H1 (cell line): Measurements from ENCODE around the gene POU2AF3. TPM values are rescaled to one million over a fixed set of nuclear protein-coding genes. Genes with fewer than 3 reads are reported as not detected.

Experiments used
- CTCF ChIA-PET: fragments of 300-600 bp; sonication (Branson Sonifier 250); formaldehyde crosslinking; loops from one replicate; lab custom pipeline; 2021; ENCODE audit not compliant: partially characterized antibody; lab: Charles Lee
- POLR2A ChIA-PET: fragments of 300-600 bp; sonication (Branson Sonifier 250); formaldehyde crosslinking; loops from one replicate; lab custom pipeline; 2021; ENCODE audit warnings: inconsistent platforms; ENCODE audit not compliant: partially characterized antibody; lab: Charles Lee
- DNase-seq, 2 experiments: peaks; one replicate each; pipeline versions ENCODE4 v3.0.0 to v3.0.0-alpha.2; 2010 to 2022; ENCODE audit warnings: low spot score in 2 of 2, low read depth in 1 of 2, mixed read lengths in 1 of 2
- FAIRE-seq: peaks from 2 replicates; lab custom pipeline; 2011; peaks lifted over from hg19 to GRCh38; lab: Jason Lieb, UNC
- H2AFZ ChIP-seq: 2 replicates; pipeline ENCODE4 v1.8.1; 2012; ENCODE audit warnings: low read length, inconsistent platforms
- H2AK5ac ChIP-seq: 2 replicates; pipeline ENCODE4 v1.6.1; 2013; ENCODE audit warnings: low read depth, low read length
- H2BK120ac ChIP-seq: replicated peaks from 2 replicates; pipeline ENCODE3; 2013; ENCODE audit warnings: low read depth, low read length, inconsistent platforms
- H2BK12ac ChIP-seq: 2 replicates; pipeline ENCODE4 v1.6.1; 2013; ENCODE audit warnings: low read depth, low read length
- H2BK15ac ChIP-seq: 2 replicates; pipeline ENCODE4 v1.6.1; 2013; ENCODE audit warnings: low read length
- H2BK20ac ChIP-seq: 2 replicates; pipeline ENCODE4 v1.6.1; 2013; ENCODE audit warnings: low read length
- H2BK5ac ChIP-seq: 2 replicates; pipeline ENCODE4 v1.6.1; 2013; ENCODE audit warnings: low read depth, low read length
- H3K14ac ChIP-seq: 2 replicates; pipeline ENCODE4 v1.6.1; 2013; ENCODE audit warnings: inconsistent platforms; ENCODE audit not compliant: insufficient read length
- H3K18ac ChIP-seq: 2 replicates; pipeline ENCODE4 v1.6.1; 2013; ENCODE audit warnings: low read length; ENCODE audit errors: extremely low read depth
- H3K23ac ChIP-seq: 2 replicates; pipeline ENCODE4 v1.6.1; 2013; ENCODE audit warnings: inconsistent platforms; ENCODE audit not compliant: insufficient read length
- H3K23me2 ChIP-seq: 2 replicates; pipeline ENCODE4 v1.6.1; 2013; ENCODE audit warnings: low read depth, low read length
- H3K27ac ChIP-seq: 2 replicates; pipeline ENCODE4 v1.6.1; 2011; ENCODE audit warnings: low read depth, low read length, inconsistent platforms
- H3K27me3 ChIP-seq, 4 experiments: replicated peaks in 1 of 4; 1 replicate in 1 of 4; 2 replicates in 3 of 4; pipeline versions ENCODE4 v1.6.1 to v1.8.1; 2011 to 2013; ENCODE audit warnings: low read length in 3 of 4, mild to moderate bottlenecking in 3 of 4, inconsistent platforms in 2 of 4, mixed read lengths in 2 of 4, moderate library complexity in 1 of 4; ENCODE audit not compliant: control insufficient read depth in 3 of 4, insufficient read depth in 3 of 4; ENCODE audit errors: extremely low read depth in 1 of 4
- H3K36me3 ChIP-seq, 4 experiments: 2 replicates each; pipeline versions ENCODE4 v1.6.1 to v1.8.1; 2011 to 2013; ENCODE audit warnings: mild to moderate bottlenecking in 4 of 4, low read length in 3 of 4, moderate library complexity in 2 of 4, control low read depth in 1 of 4, inconsistent platforms in 1 of 4; ENCODE audit not compliant: insufficient read depth in 4 of 4, control insufficient read depth in 2 of 4
- H3K4ac ChIP-seq: replicated peaks from 2 replicates; pipeline ENCODE3; 2013; ENCODE audit warnings: low read length, low read depth, mixed read lengths, inconsistent platforms; ENCODE audit not compliant: insufficient read length
- H3K4me1 ChIP-seq, 4 experiments: replicated peaks in 1 of 4; 1 replicate in 1 of 4; 2 replicates in 3 of 4; pipeline versions ENCODE4 v1.6.1 to v1.8.1; 2011 to 2013; ENCODE audit warnings: low read length in 3 of 4, inconsistent platforms in 2 of 4, mixed read lengths in 1 of 4; ENCODE audit not compliant: insufficient read depth in 4 of 4, control insufficient read depth in 3 of 4
- H3K4me2 ChIP-seq, 2 experiments: 2 replicates each; pipeline versions ENCODE4 v1.6.1 to v1.8.1; 2011 to 2013; ENCODE audit warnings: low read depth in 2 of 2, low read length in 2 of 2, control low read depth in 1 of 2, inconsistent platforms in 1 of 2, mild to moderate bottlenecking in 1 of 2; ENCODE audit not compliant: insufficient read depth in 1 of 2
- H3K4me3 ChIP-seq, 4 experiments: fragments of 200-600, 300-600 bp in 1 of 4; sonication (generic), shearing (Covaris generic), sonication (Bioruptor Twin) in 1 of 4; 2 replicates each; pipeline versions ENCODE4 v1.5.1 to v1.8.1; 2011 to 2016; ENCODE audit warnings: low read length in 4 of 4, low read depth in 3 of 4, control low read depth in 2 of 4, inconsistent platforms in 2 of 4, mild to moderate bottlenecking in 2 of 4, mixed read lengths in 1 of 4, moderate library complexity in 1 of 4; ENCODE audit not compliant: insufficient read depth in 2 of 4; ENCODE audit errors: extremely low read depth in 1 of 4
- H3K56ac ChIP-seq: replicated peaks from 2 replicates; pipeline ENCODE3; 2013; ENCODE audit warnings: low read depth, mild to moderate bottlenecking, mixed read lengths, low read length, inconsistent platforms; ENCODE audit not compliant: insufficient read length
- H3K79me1 ChIP-seq: 2 replicates; pipeline ENCODE4 v1.6.1; 2013; ENCODE audit warnings: low read depth, low read length, control low read depth
- H3K79me2 ChIP-seq, 2 experiments: 2 replicates each; pipeline versions ENCODE4 v1.6.1 to v1.8.1; 2012 to 2013; ENCODE audit warnings: low read length in 2 of 2, mild to moderate bottlenecking in 2 of 2, inconsistent platforms in 1 of 2; ENCODE audit not compliant: insufficient read depth in 2 of 2, control insufficient read depth in 1 of 2
- H3K9ac ChIP-seq, 4 experiments: replicated peaks in 1 of 4; 1 replicate in 1 of 4; 2 replicates in 3 of 4; pipeline versions ENCODE4 v1.6.1 to v1.8.1; 2011 to 2013; ENCODE audit warnings: low read depth in 3 of 4, low read length in 3 of 4, control low read depth in 2 of 4, mild to moderate bottlenecking in 2 of 4, moderate library complexity in 2 of 4, inconsistent platforms in 1 of 4; ENCODE audit errors: extremely low read depth in 1 of 4
- H3K9me3 ChIP-seq, 2 experiments: 2 replicates each; pipeline versions ENCODE4 v1.6.1 to v1.8.1; 2012 to 2013; ENCODE audit warnings: mild to moderate bottlenecking in 2 of 2, moderate library complexity in 2 of 2, control low read depth in 1 of 2, inconsistent platforms in 1 of 2, low read depth in 1 of 2, low read length in 1 of 2, mixed read lengths in 1 of 2; ENCODE audit not compliant: insufficient read depth in 2 of 2
- H4K20me1 ChIP-seq, 2 experiments: replicated peaks in 1 of 2; 2 replicates each; pipeline versions ENCODE3 to v1.8.1; 2011 to 2013; ENCODE audit warnings: inconsistent platforms in 2 of 2, low read length in 2 of 2, mild to moderate bottlenecking in 1 of 2; ENCODE audit not compliant: insufficient read depth in 2 of 2, control insufficient read depth in 1 of 2
- H4K5ac ChIP-seq: 2 replicates; pipeline ENCODE4 v1.6.1; 2013; ENCODE audit warnings: low read length, low read depth, mixed read lengths, inconsistent platforms; ENCODE audit not compliant: insufficient read length
- H4K8ac ChIP-seq: 2 replicates; pipeline ENCODE4 v1.8.0; 2013; ENCODE audit warnings: mild to moderate bottlenecking, moderate library complexity, low read length, inconsistent platforms; ENCODE audit not compliant: insufficient read depth; ENCODE audit errors: extremely low read depth
- H4K91ac ChIP-seq: replicated peaks from 2 replicates; pipeline ENCODE3; 2013; ENCODE audit warnings: low read length, mixed read lengths, inconsistent platforms; ENCODE audit not compliant: insufficient read length
- BACH1 ChIP-seq: IDR thresholded peaks from 2 replicates; pipeline ENCODE4 v1.6.1; 2012; ENCODE audit warnings: low read length, improper control_type of control experiment
- CBX5 ChIP-seq: fragments of 300-800, 300-1000 bp; sonication (generic); IDR thresholded peaks from 2 replicates; pipeline ENCODE4 v1.7.1; 2016; ENCODE audit warnings: antibody characterized with exemption, low read length, low read depth
- CEBPB ChIP-seq: IDR thresholded peaks from 2 replicates; pipeline ENCODE4 v1.6.1; 2012; ENCODE audit warnings: low read depth, low read length
- GTF2F1 ChIP-seq: IDR thresholded peaks from 2 replicates; pipeline ENCODE4 v1.6.1; 2012; ENCODE audit warnings: low read depth, low read length, improper control_type of control experiment, borderline replicate concordance
- RFX5 ChIP-seq: IDR thresholded peaks from 2 replicates; pipeline ENCODE4 v1.6.1; 2011; ENCODE audit warnings: low read depth, low read length, improper control_type of control experiment, borderline replicate concordance
- SIN3A ChIP-seq, 2 experiments: IDR thresholded peaks in 1 of 2; conservative IDR thresholded peaks in 1 of 2; 2 replicates each; pipeline ENCODE4 v1.6.1; 2011 to 2012; ENCODE audit warnings: low read length in 2 of 2, improper control_type of control experiment in 1 of 2, low read depth in 1 of 2, mild to moderate bottlenecking in 1 of 2
- SIRT6 ChIP-seq: IDR thresholded peaks from one replicate; pipeline ENCODE4 v1.7.1; 2012; ENCODE audit warnings: low read length, inconsistent platforms
- SUZ12 ChIP-seq: fragments of 200-600 bp; sonication (generic); IDR thresholded peaks from 2 replicates; pipeline ENCODE4 v1.6.1; 2012; ENCODE audit warnings: mild to moderate bottlenecking, inconsistent platforms, low read length, moderate library complexity, mixed read lengths
- WGBS, 2 experiments: shearing (Covaris generic) in 1 of 2; methylation state at CpG; one replicate each; pipeline versions ENCODE4 v1.1.6 to v1.1.7; 2013 to 2015; ENCODE audit warnings: low lambda C conversion rate in 2 of 2, mixed read lengths in 2 of 2, inconsistent platforms in 1 of 2, low coverage in 1 of 2, missing lambda C conversion rate in 1 of 2; ENCODE audit not compliant: insufficient replicate concordance in 2 of 2, insufficient coverage in 1 of 2, insufficient read length in 1 of 2; ENCODE audit errors: extremely low coverage in 1 of 2, missing lambda C conversion rate in 1 of 2; 5-methylcytosine and 5-hydroxymethylcytosine counted together
- polyA plus RNA-seq, 7 experiments: library from polyadenylated mRNA; depleted of rRNA in 3 of 7; stranded (reverse) in 5 of 7; unstranded in 2 of 7; fragments of >200 nt in 5 of 7; fragments of 200-250 nt in 2 of 7; gene quantifications; 1 replicate in 5 of 7; 2 replicates in 1 of 7; 4 replicates in 1 of 7; pipeline versions ENCODE4 v1.2.1 to v1.2.3, GENCODE V29; 2011 to 2013; ENCODE audit warnings: missing spikeins in 2 of 7, mixed read lengths in 2 of 7
- total RNA-seq: library from RNA; stranded (reverse); fragmentation: NEBNext Ultra II Directional; extraction: Animal tissue kit (Norgen Biotek cat#: 25700); gene quantifications from 2 replicates; pipeline ENCODE4 v1.2.1, GENCODE V29; 2021

Gene POU2AF3
- total and polyA plus RNA-seq, 2 of the 8 experiments (the other 6 are each of a cell fraction or from before 2014, with no cell fraction given), result 1.2 to 5.7 TPM

DNA sequence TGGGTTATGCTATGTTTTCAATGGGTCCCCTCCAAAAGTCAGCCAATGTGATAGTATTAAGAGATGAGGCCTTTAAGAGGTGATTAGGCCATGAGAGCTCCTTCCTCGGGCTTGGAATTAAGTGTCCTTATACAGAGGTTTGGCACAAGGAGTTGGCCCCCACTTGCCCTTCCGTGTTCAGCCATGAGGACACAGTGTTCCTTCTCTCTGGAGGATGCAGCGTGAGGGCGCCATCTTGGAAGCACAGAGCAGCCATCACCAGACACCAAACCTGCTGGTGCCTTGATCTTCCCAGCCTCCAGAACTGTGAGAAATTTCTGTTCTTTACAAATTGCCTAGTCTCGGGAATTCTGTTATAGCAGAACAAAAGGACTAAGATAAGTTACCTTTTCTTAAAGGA lies 26.9 kb downstream of the POU2AF3 start:
- WGBS, 2 experiments, result 91% methylated on average over 5 of the region's 5 CpGs; no CpG with 5 or more reads in 1 of the 2 experiments
- H3K56ac ChIP-seq, result no peak overlapping the region

More for the DNA sequence above, 26.9 kb downstream of the POU2AF3 start:
- H4K91ac ChIP-seq, result no peak overlapping the region
- TF ChIP-seq GTF2F1, result no peak
- no peak for TF ChIP-seq CBX5
- no peak for TF ChIP-seq CEBPB
- no peak for TF ChIP-seq SUZ12
- no peak for TF ChIP-seq BACH1
- no peak for TF ChIP-seq SIRT6
- TF ChIP-seq RFX5, result no peak
- TF ChIP-seq SIN3A (conservative IDR thresholded peaks at IDR 0.05 in 1 of 2, IDR thresholded peaks at IDR 0.05 in 1 of 2; ENCODE audit: low read depth in 1 of 2, low read length in 2 of 2), result no peak
- DNase-seq, result no peak
- H4K20me1 ChIP-seq, result no peaks in the 10 kb centered on the region
- H3K23me2 ChIP-seq, result no peaks in the 10 kb centered on the region
- H3K79me2 ChIP-seq, result no peaks in the 10 kb centered on the region
- no peak overlapping the region for H2AK5ac ChIP-seq
- ChIA-PET CTCF (interaction anchor here (0.9 kb wide), 1 partner anchor 12 kb away, joined by 3 read pairs; no protein-coding TSS in a partner anchor), POLR2A (no interaction called here)
- no peak overlapping the region for H2BK20ac ChIP-seq
- H2AFZ ChIP-seq, result no peak overlapping the region
- H3K36me3 ChIP-seq, result no peaks in the 10 kb centered on the region
- H3K4me3 ChIP-seq, result no peak overlapping the region
- H3K27me3 ChIP-seq, result no peaks in the 10 kb centered on the region
- no peak overlapping the region for H3K27ac ChIP-seq
- H3K14ac ChIP-seq, result no peak overlapping the region
- H2BK120ac ChIP-seq, result no peak overlapping the region
- H3K9me3 ChIP-seq, result no peaks in the 10 kb centered on the region
- no peaks in the 10 kb centered on the region for H3K79me1 ChIP-seq
- H4K5ac ChIP-seq, result no peak overlapping the region
- no peak overlapping the region for H4K8ac ChIP-seq
- no peak overlapping the region for H3K18ac ChIP-seq
- no peak overlapping the region for H2BK5ac ChIP-seq
- H3K4ac ChIP-seq, result no peak overlapping the region
- no peak overlapping the region for H3K23ac ChIP-seq
- no peak overlapping the region for H2BK15ac ChIP-seq
- H3K4me1 ChIP-seq, result peaks cover 0 to 4% (median 0%) of the 10 kb centered on the region in 4 experiments; a peak in 1 of 7 replicates
- no peak overlapping the region for H2BK12ac ChIP-seq
- H3K4me2 ChIP-seq, result no peak overlapping the region
- FAIRE-seq, result no peak
- no peak overlapping the region for H3K9ac ChIP-seq
